ENCODE data around the gene MOCS2. TPM values are rescaled to one million over a fixed set of nuclear protein-coding genes. Genes with fewer than 3 reads are reported as not detected.

Gene MOCS2
- total RNA-seq, 1 experiment from 2014 or later = 25.0 TPM

- H3K4me3 ChIP-seq (ENCODE audit: low read length) = peak overlapping the region; percentile 80
- peaks cover 26% of the 10 kb centered on the region for H3K4me1 ChIP-seq (ENCODE audit: low read length)
- H3K27ac ChIP-seq (ENCODE audit: low read length) = no peak overlapping the region
These were observed 508 bp downstream of the MOCS2 start for GRCh38 chr5:53109056-53109442.

GRCh38 chr5:53105611-53106300 lies 3.8 kb downstream of the MOCS2 start:
- Histone ChIP-seq H3K9ac (ENCODE audit: low read length) (no peak overlapping the region), H3K9me3 (ENCODE audit: low read length) (no peaks in the 10 kb centered on the region), H3K9me2 (replicated peaks; ENCODE audit: insufficient read depth, low read length) (no peaks in the 10 kb centered on the region), H2AFZ (ENCODE audit: low read length) (no peak overlapping the region), H3K4me2 (ENCODE audit: low read depth, low read length, poor library complexity, severe bottlenecking) (no peak overlapping the region), H4K20me1 (ENCODE audit: insufficient read depth, low read depth, low read length) (no peaks in the 10 kb centered on the region), H3K27ac (ENCODE audit: low read length) (no peak overlapping the region), H3K79me2 (ENCODE audit: low read length) (peaks cover 38% of the 10 kb centered on the region), H3K4me3 (ENCODE audit: low read length) (no peak overlapping the region), H3K27me3 (ENCODE audit: low read length) (no peaks in the 10 kb centered on the region), H3K4me1 (ENCODE audit: low read length) (peaks cover 26% of the 10 kb centered on the region), H3K36me3 (ENCODE audit: insufficient read depth, low read length) (peaks cover 10% of the 10 kb centered on the region; the same call in 1 of the 2 replicates)
- DNase-seq = peak; percentile 35

More at GRCh38 chr5:53109056-53109442, 508 bp downstream of the MOCS2 start:
- H4K20me1 ChIP-seq (ENCODE audit: insufficient read depth, low read depth, low read length) = no peaks in the 10 kb centered on the region
- H3K9me3 ChIP-seq (ENCODE audit: low read length) = no peaks in the 10 kb centered on the region
- H2AFZ ChIP-seq (ENCODE audit: low read length) = peak overlapping the region; percentile 85
- H3K9me2 ChIP-seq (replicated peaks; ENCODE audit: insufficient read depth, low read length) = no peaks in the 10 kb centered on the region
- peak overlapping the region; percentile 96 for H3K4me2 ChIP-seq (ENCODE audit: low read depth, low read length, poor library complexity, severe bottlenecking)
- H3K36me3 ChIP-seq (ENCODE audit: insufficient read depth, low read length) = no peaks in the 10 kb centered on the region
- no peaks in the 10 kb centered on the region for H3K27me3 ChIP-seq (ENCODE audit: low read length)
- H3K79me2 ChIP-seq (ENCODE audit: low read length) = peaks cover 38% of the 10 kb centered on the region
- peak; percentile 62 for DNase-seq
- H3K9ac ChIP-seq (ENCODE audit: low read length) = peak overlapping the region; percentile 73

GRCh38 chr5:53100606-53101005 lies 9.0 kb downstream of the MOCS2 start:
- Histone ChIP-seq H3K4me3 (ENCODE audit: low read length) (no peak overlapping the region), H3K9ac (ENCODE audit: low read length) (no peak overlapping the region), H3K79me2 (ENCODE audit: low read length) (peaks cover 7% of the 10 kb centered on the region; the same call in 1 of the 2 replicates), H3K27ac (ENCODE audit: low read length) (no peak overlapping the region), H4K20me1 (ENCODE audit: insufficient read depth, low read depth, low read length) (no peaks in the 10 kb centered on the region), H3K27me3 (ENCODE audit: low read length) (no peaks in the 10 kb centered on the region), H2AFZ (ENCODE audit: low read length) (no peak overlapping the region), H3K9me2 (replicated peaks; ENCODE audit: insufficient read depth, low read length) (no peaks in the 10 kb centered on the region), H3K4me1 (ENCODE audit: low read length) (0 out of 2 replicates have a peak, but pooled peaks cover under 1% of the 10 kb centered on the region), H3K9me3 (ENCODE audit: low read length) (no peaks in the 10 kb centered on the region), H3K4me2 (ENCODE audit: low read depth, low read length, poor library complexity, severe bottlenecking) (no peak overlapping the region), H3K36me3 (ENCODE audit: insufficient read depth, low read length) (peaks cover 13% of the 10 kb centered on the region; the same call in 1 of the 2 replicates)
- no peak for DNase-seq

GRCh38 chr5:53099546-53099945 lies 10.0 kb downstream of the MOCS2 start:
- DNase-seq = peak; percentile 20
- Histone ChIP-seq H2AFZ (ENCODE audit: low read length) (no peak overlapping the region), H3K36me3 (ENCODE audit: insufficient read depth, low read length) (peaks cover 13% of the 10 kb centered on the region; the same call in 1 of the 2 replicates), H3K4me2 (ENCODE audit: low read depth, low read length, poor library complexity, severe bottlenecking) (no peak overlapping the region), H3K4me3 (ENCODE audit: low read length) (no peak overlapping the region), H4K20me1 (ENCODE audit: insufficient read depth, low read depth, low read length) (no peaks in the 10 kb centered on the region), H3K27ac (ENCODE audit: low read length) (no peak overlapping the region), H3K79me2 (ENCODE audit: low read length) (no peaks in the 10 kb centered on the region), H3K9me3 (ENCODE audit: low read length) (no peaks in the 10 kb centered on the region), H3K4me1 (ENCODE audit: low read length) (no peaks in the 10 kb centered on the region), H3K9me2 (replicated peaks; ENCODE audit: insufficient read depth, low read length) (no peaks in the 10 kb centered on the region), H3K27me3 (ENCODE audit: low read length) (no peaks in the 10 kb centered on the region), H3K9ac (ENCODE audit: low read length) (no peak overlapping the region)

- no peak overlapping the region for H3K4me2 ChIP-seq (ENCODE audit: low read depth, low read length, poor library complexity, severe bottlenecking)
- peak; percentile 86 for DNase-seq
- H3K4me1 ChIP-seq (ENCODE audit: low read length) = no peaks in the 10 kb centered on the region
- H3K27me3 ChIP-seq (ENCODE audit: low read length) = no peaks in the 10 kb centered on the region
- H2AFZ ChIP-seq (ENCODE audit: low read length) = no peak overlapping the region
- H3K36me3 ChIP-seq (ENCODE audit: insufficient read depth, low read length) = peaks cover 4% of the 10 kb centered on the region; the same call in 1 of the 2 replicates
- no peak overlapping the region for H3K9ac ChIP-seq (ENCODE audit: low read length)
- H3K9me3 ChIP-seq (ENCODE audit: low read length) = no peaks in the 10 kb centered on the region
- no peaks in the 10 kb centered on the region for H4K20me1 ChIP-seq (ENCODE audit: insufficient read depth, low read depth, low read length)
- H3K4me3 ChIP-seq (ENCODE audit: low read length) = no peak overlapping the region
- H3K9me2 ChIP-seq (replicated peaks; ENCODE audit: insufficient read depth, low read length) = no peaks in the 10 kb centered on the region
- H3K27ac ChIP-seq (ENCODE audit: low read length) = no peak overlapping the region
- no peaks in the 10 kb centered on the region for H3K79me2 ChIP-seq (ENCODE audit: low read length)
These were observed 13.5 kb downstream of the MOCS2 start for GRCh38 chr5:53095931-53096525.

- Histone ChIP-seq H3K9ac (ENCODE audit: low read length) (no peak overlapping the region), H3K27ac (ENCODE audit: low read length) (no peak overlapping the region), H3K36me3 (ENCODE audit: insufficient read depth, low read length) (peaks cover 4% of the 10 kb centered on the region; the same call in 1 of the 2 replicates), H3K4me3 (ENCODE audit: low read length) (no peak overlapping the region), H3K79me2 (ENCODE audit: low read length) (no peaks in the 10 kb centered on the region), H3K27me3 (ENCODE audit: low read length) (no peaks in the 10 kb centered on the region), H3K4me2 (ENCODE audit: low read depth, low read length, poor library complexity, severe bottlenecking) (no peak overlapping the region), H3K4me1 (ENCODE audit: low read length) (no peaks in the 10 kb centered on the region), H2AFZ (ENCODE audit: low read length) (no peak overlapping the region), H3K9me2 (replicated peaks; ENCODE audit: insufficient read depth, low read length) (no peaks in the 10 kb centered on the region), H4K20me1 (ENCODE audit: insufficient read depth, low read depth, low read length) (no peaks in the 10 kb centered on the region), H3K9me3 (ENCODE audit: low read length) (no peaks in the 10 kb centered on the region)
- peak; percentile 31 for DNase-seq
These were observed 14.3 kb downstream of the MOCS2 start for GRCh38 chr5:53095217-53095616.

- no peaks in the 10 kb centered on the region for H4K20me1 ChIP-seq (ENCODE audit: insufficient read depth, low read depth, low read length)
- DNase-seq = peak; percentile 31
- no peak overlapping the region for H3K9ac ChIP-seq (ENCODE audit: low read length)
- H3K79me2 ChIP-seq (ENCODE audit: low read length) = no peaks in the 10 kb centered on the region
- H3K27me3 ChIP-seq (ENCODE audit: low read length) = no peaks in the 10 kb centered on the region
- H3K36me3 ChIP-seq (ENCODE audit: insufficient read depth, low read length) = no peaks in the 10 kb centered on the region
- H3K27ac ChIP-seq (ENCODE audit: low read length) = no peak overlapping the region
- no peak overlapping the region for H3K4me2 ChIP-seq (ENCODE audit: low read depth, low read length, poor library complexity, severe bottlenecking)
- no peak overlapping the region for H3K4me3 ChIP-seq (ENCODE audit: low read length)
- no peaks in the 10 kb centered on the region for H3K9me2 ChIP-seq (replicated peaks; ENCODE audit: insufficient read depth, low read length)
- H3K4me1 ChIP-seq (ENCODE audit: low read length) = no peaks in the 10 kb centered on the region
- no peaks in the 10 kb centered on the region for H3K9me3 ChIP-seq (ENCODE audit: low read length)
- H2AFZ ChIP-seq (ENCODE audit: low read length) = no peak overlapping the region
These were observed 17.3 kb downstream of the MOCS2 start for GRCh38 chr5:53092242-53092641.

GRCh38 chr5:53091289-53091688 lies 18.3 kb downstream of the MOCS2 start:
- peak; percentile 35 for DNase-seq
- Histone ChIP-seq H3K4me3 (ENCODE audit: low read length) (no peak overlapping the region), H3K4me1 (ENCODE audit: low read length) (no peaks in the 10 kb centered on the region), H4K20me1 (ENCODE audit: insufficient read depth, low read depth, low read length) (no peaks in the 10 kb centered on the region), H3K9me3 (ENCODE audit: low read length) (no peaks in the 10 kb centered on the region), H3K4me2 (ENCODE audit: low read depth, low read length, poor library complexity, severe bottlenecking) (no peak overlapping the region), H3K27me3 (ENCODE audit: low read length) (no peaks in the 10 kb centered on the region), H3K36me3 (ENCODE audit: insufficient read depth, low read length) (no peaks in the 10 kb centered on the region), H3K9me2 (replicated peaks; ENCODE audit: insufficient read depth, low read length) (no peaks in the 10 kb centered on the region), H2AFZ (ENCODE audit: low read length) (no peak overlapping the region), H3K27ac (ENCODE audit: low read length) (no peak overlapping the region), H3K79me2 (ENCODE audit: low read length) (no peaks in the 10 kb centered on the region), H3K9ac (ENCODE audit: low read length) (no peak overlapping the region)

All from Karpas-422 (cell line).